PC-9 (cell line): ENCODE measurements around the gene CAAP1. TPM values are rescaled to one million over a fixed set of nuclear protein-coding genes. Genes with fewer than 3 reads are reported as not detected.

ENCODE experiments used
- BruUV-seq: library from RNA; stranded (reverse); fragments of 400-500 nt; replicated peaks from 2 replicates; lab custom pipeline; 2021; lab: Mats Ljungman, UMichigan
- CTCF ChIA-PET: fragments of 300-600 bp; sonication (Branson Sonifier 250); formaldehyde crosslinking; loops from one replicate; lab custom pipeline; 2022; ENCODE audit warnings: antibody characterized with exemption; lab: Charles Lee
- POLR2A ChIA-PET: fragments of 300-600 bp; sonication (Branson Sonifier 250); formaldehyde crosslinking; loops from one replicate; lab custom pipeline; 2022; ENCODE audit warnings: antibody characterized with exemption; ENCODE audit not compliant: unreplicated experiment; lab: Charles Lee
- DNase-seq, 2 experiments: peaks; one replicate each; pipeline versions ENCODE4 v3.0.0 to v3.0.0-alpha.2; 2015 to 2022; ENCODE audit warnings: mixed read lengths in 1 of 2
- H2AFZ ChIP-seq: fragments of 200-600 bp; sonication (generic); 2 replicates; pipeline ENCODE4 v1.8.1; 2017; ENCODE audit warnings: antibody characterized with exemption
- H3F3A ChIP-seq: fragments of 200-600 bp; sonication (generic); 2 replicates; pipeline ENCODE4 v1.8.1; 2017; ENCODE audit warnings: antibody characterized with exemption, mild to moderate bottlenecking, low read depth; ENCODE audit not compliant: insufficient read depth
- H3K27ac ChIP-seq: fragments of 200-600 bp; sonication (generic); 2 replicates; pipeline ENCODE4 v1.6.1; 2016; ENCODE audit warnings: mixed run types
- H3K27me3 ChIP-seq: fragments of 200-600 bp; sonication (generic); 2 replicates; pipeline ENCODE4 v1.6.1; 2016; ENCODE audit warnings: low read depth, mixed run types; ENCODE audit not compliant: insufficient read depth
- H3K36me3 ChIP-seq: fragments of 200-600 bp; sonication (generic); 2 replicates; pipeline ENCODE4 v1.6.1; 2016; ENCODE audit warnings: low read depth, mixed run types
- H3K4me1 ChIP-seq: fragments of 200-600 bp; sonication (generic); replicated peaks from 2 replicates; pipeline ENCODE4 v1.6.1; 2016; ENCODE audit warnings: mixed run types; ENCODE audit not compliant: insufficient read depth
- H3K4me2 ChIP-seq: fragments of 200-600 bp; sonication (generic); 2 replicates; pipeline ENCODE4 v1.6.1; 2017; ENCODE audit warnings: mixed run types
- H3K4me3 ChIP-seq: fragments of 200-600 bp; sonication (generic); 2 replicates; pipeline ENCODE4 v1.6.1; 2016; ENCODE audit warnings: mixed run types
- H3K79me2 ChIP-seq: fragments of 200-600 bp; sonication (generic); 2 replicates; pipeline ENCODE4 v1.6.1; 2017; ENCODE audit warnings: low read depth, mixed run types
- H3K9me2 ChIP-seq: fragments of 200-600 bp; sonication (generic); 2 replicates; pipeline ENCODE4 v1.8.1; 2017; ENCODE audit warnings: mild to moderate bottlenecking; ENCODE audit not compliant: insufficient read depth
- H3K9me3 ChIP-seq: fragments of 200-600 bp; sonication (generic); 2 replicates; pipeline ENCODE4 v1.8.1; 2016; ENCODE audit warnings: low read depth; ENCODE audit not compliant: insufficient read depth
- H4K20me1 ChIP-seq: fragments of 200-600 bp; sonication (generic); 2 replicates; pipeline ENCODE4 v1.8.1; 2017; ENCODE audit not compliant: insufficient read depth
- CTCF ChIP-seq: fragments of 200-600 bp; sonication (generic); conservative IDR thresholded peaks from 2 replicates; pipeline ENCODE4 v1.6.1; 2017; ENCODE audit warnings: mixed run types, antibody characterized with exemption, mild to moderate bottlenecking, moderate library complexity
- EZH2 ChIP-seq: fragments of 200-600 bp; sonication (generic); IDR thresholded peaks from 2 replicates; pipeline ENCODE4 v1.8.0; 2017; ENCODE audit warnings: antibody characterized with exemption, low read depth
- intact Hi-C: fragments of 100-400 bp; cut with micrococcal nuclease; formaldehyde crosslinking; loops from one replicate; pipeline ENCODE4 v1.10.0; 2022; ENCODE audit not compliant: unreplicated experiment
- total RNA-seq: library from RNA; stranded (reverse); gene quantifications from 2 replicates; pipeline ENCODE4 v1.2.3, GENCODE V29; 2021

CAAP1 gene
- total RNA-seq, 1 experiment from 2014 or later, result 12.1 TPM

GRCh38 chr9:26928902-26929495 lies 36.4 kb upstream of the CAAP1 start:
- no peak for TF ChIP-seq EZH2
- TF ChIP-seq CTCF, result no peak
- intact Hi-C loops, result no loop called here
- H3K79me2 ChIP-seq, result no peaks in the 10 kb centered on the region
- no peaks in the 10 kb centered on the region for H3K4me1 ChIP-seq
- POLR2A ChIA-PET, result no interaction called here
- BruUV-seq, result no TSS peak
- H3K4me2 ChIP-seq, result no peak overlapping the region
- no peak for DNase-seq
- no peaks in the 10 kb centered on the region for H3F3A ChIP-seq
- no peaks in the 10 kb centered on the region for H4K20me1 ChIP-seq
- H3K9me2 ChIP-seq, result no peaks in the 10 kb centered on the region
- no peak overlapping the region for H3K4me3 ChIP-seq
- H3K9me3 ChIP-seq, result no peaks in the 10 kb centered on the region
- H2AFZ ChIP-seq, result no peak overlapping the region
- no peak overlapping the region for H3K27ac ChIP-seq
- no peaks in the 10 kb centered on the region for H3K36me3 ChIP-seq
- H3K27me3 ChIP-seq, result no peaks in the 10 kb centered on the region
- CTCF ChIA-PET, result interaction anchor here (0.7 kb wide), 1 partner anchor 344 kb away, joined by 3 read pairs; no protein-coding TSS in a partner anchor

- Histone ChIP-seq H3K4me3 (no peak overlapping the region), H3K27ac (no peak overlapping the region), H3K4me2 (no peak overlapping the region), H4K20me1 (no peaks in the 10 kb centered on the region), H3K27me3 (no peaks in the 10 kb centered on the region), H3K4me1 (no peaks in the 10 kb centered on the region), H3K9me2 (no peaks in the 10 kb centered on the region), H3K36me3 (no peaks in the 10 kb centered on the region), H3F3A (no peaks in the 10 kb centered on the region), H3K9me3 (no peaks in the 10 kb centered on the region), H2AFZ (no peak overlapping the region), H3K79me2 (no peaks in the 10 kb centered on the region)
- ChIA-PET POLR2A (no interaction called here), CTCF (no interaction called here)
- TF ChIP-seq EZH2, result no peak
- no peak for TF ChIP-seq CTCF
- BruUV-seq, result no TSS peak
- intact Hi-C loops, result no loop called here
- no peak for DNase-seq
Observed at GRCh38 chr9:26925609-26926008, 33.0 kb upstream of the CAAP1 start.

- intact Hi-C loops, result no loop called here
- H3K4me3 ChIP-seq, result no peak overlapping the region
- no peak for DNase-seq
- no peaks in the 10 kb centered on the region for H4K20me1 ChIP-seq
- H3F3A ChIP-seq, result no peaks in the 10 kb centered on the region
- no peaks in the 10 kb centered on the region for H3K4me1 ChIP-seq
- no peak overlapping the region for H3K27ac ChIP-seq
- no TSS peak for BruUV-seq
- TF ChIP-seq CTCF (no peak), EZH2 (no peak)
- H3K4me2 ChIP-seq, result no peak overlapping the region
- no peaks in the 10 kb centered on the region for H3K9me3 ChIP-seq
- POLR2A ChIA-PET, result no interaction called here
- CTCF ChIA-PET, result no interaction called here
- no peak overlapping the region for H2AFZ ChIP-seq
- H3K79me2 ChIP-seq, result no peaks in the 10 kb centered on the region
- H3K36me3 ChIP-seq, result peaks cover 4% of the 10 kb centered on the region; the same call in 1 of the 2 replicates
- H3K9me2 ChIP-seq, result no peaks in the 10 kb centered on the region
- no peaks in the 10 kb centered on the region for H3K27me3 ChIP-seq
Observed at GRCh38 chr9:26919698-26920097, 27.1 kb upstream of the CAAP1 start.
